Liver (tissue), 3 donors: ENCODE data around the gene NLGN1.

Experiments used
- EGR1 ChIP-seq, 2 donors: IDR thresholded peaks; 2 replicates each; pipeline ENCODE4 v1.6.1; 2016 to 2018; ENCODE audit warnings: antibody characterized with exemption in 2 of 2, low read depth in 2 of 2
- FOXA1 ChIP-seq: IDR thresholded peaks from 2 replicates; pipeline ENCODE4 v1.6.1; 2016; ENCODE audit warnings: antibody characterized with exemption
- GABPA ChIP-seq, 2 donors: IDR thresholded peaks in 1 of 2; conservative IDR thresholded peaks in 1 of 2; 2 replicates each; pipeline ENCODE4 v1.6.1; 2016; ENCODE audit warnings: antibody characterized with exemption in 2 of 2, mild to moderate bottlenecking in 1 of 2, moderate library complexity in 1 of 2
- HNF4A ChIP-seq, 2 donors: conservative IDR thresholded peaks; 2 replicates each; pipeline ENCODE4 v1.6.1; 2016; ENCODE audit warnings: antibody characterized with exemption in 2 of 2, mild to moderate bottlenecking in 2 of 2
- HNF4G ChIP-seq: IDR thresholded peaks from 2 replicates; pipeline ENCODE4 v1.6.1; 2016; ENCODE audit warnings: antibody characterized with exemption
- JUND ChIP-seq, 2 donors: IDR thresholded peaks; 2 replicates each; pipeline ENCODE4 v1.6.1; 2016; ENCODE audit warnings: antibody characterized with exemption in 2 of 2
- RAD21 ChIP-seq, 2 donors: IDR thresholded peaks; 2 replicates each; pipeline ENCODE4 v1.6.1; 2016; ENCODE audit warnings: antibody characterized with exemption in 2 of 2, mild to moderate bottlenecking in 2 of 2
- SP1 ChIP-seq: IDR thresholded peaks from 2 replicates; pipeline ENCODE4 v1.6.1; 2018; ENCODE audit warnings: antibody characterized with exemption, mild to moderate bottlenecking
- TAF1 ChIP-seq: conservative IDR thresholded peaks from 2 replicates; pipeline ENCODE4 v1.6.1; 2016; ENCODE audit warnings: antibody characterized with exemption, mild to moderate bottlenecking
- YY1 ChIP-seq: IDR thresholded peaks from 2 replicates; pipeline ENCODE4 v1.6.1; 2016; ENCODE audit warnings: antibody characterized with exemption, mild to moderate bottlenecking
- ZBTB33 ChIP-seq: IDR thresholded peaks from 2 replicates; pipeline ENCODE4 v1.6.1; 2016; ENCODE audit warnings: antibody characterized with exemption
- TF ChIP-seq, protein P1 (sequence below): fragments of 150-350 bp; IDR thresholded peaks from 2 replicates; pipeline ENCODE4 v1.5.1; 2017; ENCODE audit warnings: improper control_type of control experiment, low read depth, low read length; ENCODE audit not compliant: missing input control
- TF ChIP-seq, protein P2 (sequence below): IDR thresholded peaks from 2 replicates; pipeline ENCODE4 v1.6.1; 2016; ENCODE audit warnings: antibody characterized with exemption
- TF ChIP-seq, protein P3 (sequence below): IDR thresholded peaks from 2 replicates; pipeline ENCODE4 v1.6.1; 2016; ENCODE audit warnings: antibody characterized with exemption
- donor health status: healthy.
- donor health status: healthy.

DNA sequence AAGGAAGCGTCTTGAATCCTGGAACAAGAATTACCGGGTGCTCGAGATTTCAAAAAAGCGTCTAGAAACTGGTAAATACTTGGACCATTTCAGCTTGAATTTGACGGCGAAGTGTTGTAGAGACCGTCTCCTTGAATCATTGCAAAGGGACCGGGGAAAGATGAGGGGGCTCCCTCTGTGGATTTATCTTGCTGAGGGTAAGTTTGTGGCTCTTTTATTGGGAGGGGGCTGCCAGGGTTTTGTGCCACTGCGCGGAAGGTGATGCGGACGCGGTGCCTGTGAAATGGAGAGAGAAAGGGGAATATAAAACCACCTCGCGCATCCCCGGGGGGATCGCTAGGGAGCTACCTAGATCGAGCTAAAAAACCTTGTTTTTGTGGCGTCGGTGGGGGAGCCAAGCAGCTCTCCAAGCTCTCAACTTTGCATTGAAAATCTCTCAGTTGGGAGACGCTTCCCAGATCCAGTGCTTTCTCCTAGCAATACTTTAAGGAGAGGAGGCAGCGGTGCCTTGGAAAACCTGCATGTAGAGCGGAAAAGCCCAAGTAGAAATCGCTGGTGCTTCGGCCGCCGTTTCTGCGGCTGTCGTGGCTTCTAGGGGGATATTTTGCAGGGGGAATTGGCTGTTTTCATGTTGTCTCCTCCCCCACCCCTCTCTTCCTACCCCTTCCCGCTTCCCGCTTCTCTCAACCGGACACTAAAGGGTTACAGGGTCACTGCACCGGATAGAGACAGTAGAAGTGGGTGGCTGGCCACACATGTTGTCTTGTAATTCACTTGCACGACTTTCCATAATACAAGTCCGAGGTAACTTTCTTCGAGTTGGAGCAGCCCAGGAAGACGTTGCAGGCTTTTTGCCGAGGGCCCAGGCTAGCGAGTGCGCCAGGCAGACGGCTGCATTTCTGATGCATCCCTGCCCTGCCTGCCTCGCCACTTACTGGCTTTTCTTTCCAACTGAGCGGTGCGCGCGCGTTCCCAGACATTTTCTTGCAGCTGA is 187.6 kb downstream of the NLGN1 start:
- TF ChIP-seq, protein P1, sequence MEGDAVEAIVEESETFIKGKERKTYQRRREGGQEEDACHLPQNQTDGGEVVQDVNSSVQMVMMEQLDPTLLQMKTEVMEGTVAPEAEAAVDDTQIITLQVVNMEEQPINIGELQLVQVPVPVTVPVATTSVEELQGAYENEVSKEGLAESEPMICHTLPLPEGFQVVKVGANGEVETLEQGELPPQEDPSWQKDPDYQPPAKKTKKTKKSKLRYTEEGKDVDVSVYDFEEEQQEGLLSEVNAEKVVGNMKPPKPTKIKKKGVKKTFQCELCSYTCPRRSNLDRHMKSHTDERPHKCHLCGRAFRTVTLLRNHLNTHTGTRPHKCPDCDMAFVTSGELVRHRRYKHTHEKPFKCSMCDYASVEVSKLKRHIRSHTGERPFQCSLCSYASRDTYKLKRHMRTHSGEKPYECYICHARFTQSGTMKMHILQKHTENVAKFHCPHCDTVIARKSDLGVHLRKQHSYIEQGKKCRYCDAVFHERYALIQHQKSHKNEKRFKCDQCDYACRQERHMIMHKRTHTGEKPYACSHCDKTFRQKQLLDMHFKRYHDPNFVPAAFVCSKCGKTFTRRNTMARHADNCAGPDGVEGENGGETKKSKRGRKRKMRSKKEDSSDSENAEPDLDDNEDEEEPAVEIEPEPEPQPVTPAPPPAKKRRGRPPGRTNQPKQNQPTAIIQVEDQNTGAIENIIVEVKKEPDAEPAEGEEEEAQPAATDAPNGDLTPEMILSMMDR, result no peak
- TF ChIP-seq, protein P2, sequence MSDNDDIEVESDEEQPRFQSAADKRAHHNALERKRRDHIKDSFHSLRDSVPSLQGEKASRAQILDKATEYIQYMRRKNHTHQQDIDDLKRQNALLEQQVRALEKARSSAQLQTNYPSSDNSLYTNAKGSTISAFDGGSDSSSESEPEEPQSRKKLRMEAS, result no peak
- TF ChIP-seq HNF4G (no peak), YY1 (no peak), RAD21 (IDR thresholded peaks at IDR 0.05) (no peak), JUND (IDR thresholded peaks at IDR 0.05) (no peak), TAF1 (no peak), EGR1 (IDR thresholded peaks at IDR 0.05; ENCODE audit: low read depth in 2 of 2) (no peak), FOXA1 (no peak), GABPA (IDR thresholded peaks at IDR 0.05 in 1 of 2, conservative IDR thresholded peaks at IDR 0.05 in 1 of 2) (no peak), ZBTB33 (no peak), SP1 (no peak), HNF4A (conservative IDR thresholded peaks at IDR 0.05) (no peak)
- TF ChIP-seq, protein P3, sequence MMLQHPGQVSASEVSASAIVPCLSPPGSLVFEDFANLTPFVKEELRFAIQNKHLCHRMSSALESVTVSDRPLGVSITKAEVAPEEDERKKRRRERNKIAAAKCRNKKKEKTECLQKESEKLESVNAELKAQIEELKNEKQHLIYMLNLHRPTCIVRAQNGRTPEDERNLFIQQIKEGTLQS, result no peak
